ENCODE measurements around the gene MORF4L1.

- TF ChIP-seq, protein P1, sequence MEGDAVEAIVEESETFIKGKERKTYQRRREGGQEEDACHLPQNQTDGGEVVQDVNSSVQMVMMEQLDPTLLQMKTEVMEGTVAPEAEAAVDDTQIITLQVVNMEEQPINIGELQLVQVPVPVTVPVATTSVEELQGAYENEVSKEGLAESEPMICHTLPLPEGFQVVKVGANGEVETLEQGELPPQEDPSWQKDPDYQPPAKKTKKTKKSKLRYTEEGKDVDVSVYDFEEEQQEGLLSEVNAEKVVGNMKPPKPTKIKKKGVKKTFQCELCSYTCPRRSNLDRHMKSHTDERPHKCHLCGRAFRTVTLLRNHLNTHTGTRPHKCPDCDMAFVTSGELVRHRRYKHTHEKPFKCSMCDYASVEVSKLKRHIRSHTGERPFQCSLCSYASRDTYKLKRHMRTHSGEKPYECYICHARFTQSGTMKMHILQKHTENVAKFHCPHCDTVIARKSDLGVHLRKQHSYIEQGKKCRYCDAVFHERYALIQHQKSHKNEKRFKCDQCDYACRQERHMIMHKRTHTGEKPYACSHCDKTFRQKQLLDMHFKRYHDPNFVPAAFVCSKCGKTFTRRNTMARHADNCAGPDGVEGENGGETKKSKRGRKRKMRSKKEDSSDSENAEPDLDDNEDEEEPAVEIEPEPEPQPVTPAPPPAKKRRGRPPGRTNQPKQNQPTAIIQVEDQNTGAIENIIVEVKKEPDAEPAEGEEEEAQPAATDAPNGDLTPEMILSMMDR (IDR thresholded peaks at IDR 0.05; ENCODE audit: low read depth, low read length) = no peak
- TF ChIP-seq MAX (IDR thresholded peaks at IDR 0.05; ENCODE audit: low read depth, low read length) = no peak
- TF ChIP-seq POLR2A (IDR thresholded peaks at IDR 0.05; ENCODE audit: extremely low read depth, insufficient read length) = no peak
These were observed 22.8 kb downstream of the MORF4L1 start for GRCh38 chr15:78895471-78895870.
